ENCODE results near the gene DSG2. TPM values are rescaled to one million over a fixed set of nuclear protein-coding genes. Genes with fewer than 3 reads are reported as not detected.

DSG2 gene
- 44.3 to 68.1 TPM (median 62.4 TPM) in 5 replicates for total RNA-seq (2022; extraction: Qiagen RNA extraction)

GRCh38 chr18:31497836-31498573 lies at the start of gene DSG2:
Gene DSG2 (plus strand): TSS chr18:31498177. CDS start chr18:31498252, 75 bp downstream.

GRCh38 chr18:31591628-31592027 lies 93.7 kb downstream of the DSG2 start, which contains the start of gene TTR:
Gene TTR (plus strand): TSS chr18:31591877. CDS start chr18:31591903, 26 bp downstream.

Other genes with a start within 250 kb of the DSG2 start
- gene DSG1, start 180.0 kb upstream of the DSG2 start, total RNA-seq (2022; extraction: Qiagen RNA extraction): not detected in 5 replicates
- gene DSG4, start 121.4 kb upstream of the DSG2 start, total RNA-seq (2022; extraction: Qiagen RNA extraction): not detected in 5 replicates
- gene DSG3, start 50.4 kb upstream of the DSG2 start, total RNA-seq (2022; extraction: Qiagen RNA extraction): 0.03 to 0.04 TPM in 2 of 5 replicates, not detected in the others
- 0.28 TPM in 1 of 5 replicates, not detected in the others for gene TTR, start 93.7 kb downstream of the DSG2 start, total RNA-seq (2022; extraction: Qiagen RNA extraction)
- 4.4 to 6.6 TPM (median 5.7 TPM) in 5 replicates for gene B4GALT6, start 186.4 kb downstream of the DSG2 start, total RNA-seq (2022; extraction: Qiagen RNA extraction)

Measured in A549 treated with Mapracorat at 1 μM for 4 hours (cell line).